HepG2 (cell line): ENCODE measurements around the gene INTS6L. TPM values are rescaled to one million over a fixed set of nuclear protein-coding genes. Genes with fewer than 3 reads are reported as not detected.

Experiments used
- ATAC-seq: fragments of 200-7000 bp; cut with Tn5 transposase; 3 replicates; pipeline ENCODE4 v1.9.1; 2020; ENCODE audit warnings: mild to moderate bottlenecking, moderate library complexity
- BruUV-seq: library from RNA; stranded (reverse); fragments of 400-500 nt; replicated peaks from 2 replicates; lab custom pipeline; 2021; lab: Mats Ljungman, UMichigan
- CTCF ChIA-PET: fragments of 300-600 bp; formaldehyde crosslinking; extraction: SDS; loops from one replicate; lab custom pipeline; 2021; ENCODE audit warnings: low total read pairs, inconsistent platforms, low intra/inter-chr PET ratio; lab: Yijun Ruan, JAX
- POLR2A ChIA-PET: fragments of 350-600 bp; sonication (Branson Sonifier 250); formaldehyde crosslinking; loops from one replicate; lab custom pipeline; 2020; ENCODE audit warnings: antibody characterized with exemption, inconsistent platforms; lab: Yijun Ruan, JAX
- DNase-seq: peaks from one replicate; pipeline ENCODE4 v3.0.0-alpha.2; 2015; ENCODE audit warnings: low spot score
- FAIRE-seq: peaks from 3 replicates; lab custom pipeline; 2011; peaks lifted over from hg19 to GRCh38; lab: Jason Lieb, UNC
- H2AFZ ChIP-seq: one replicate; pipeline ENCODE4 v1.6.1; 2011; ENCODE audit warnings: low read length, inconsistent platforms
- H3K27ac ChIP-seq: fragments of 300-600 bp; 3 replicates; pipeline ENCODE4 v1.8.0; 2011; ENCODE audit warnings: mixed run types, mild to moderate bottlenecking, mixed read lengths, low read length, inconsistent platforms; ENCODE audit not compliant: insufficient read depth; ENCODE audit errors: extremely low read length
- H3K27me3 ChIP-seq, 2 experiments: fragments of 200-600 bp in 1 of 2; 2 replicates in 1 of 2; 3 replicates in 1 of 2; pipeline versions ENCODE4 v1.6.0 to v1.8.0; 2011; ENCODE audit warnings: low read length in 2 of 2, mild to moderate bottlenecking in 2 of 2, moderate library complexity in 2 of 2, inconsistent platforms in 1 of 2; ENCODE audit not compliant: insufficient read depth in 2 of 2, control insufficient read depth in 1 of 2
- H3K36me3 ChIP-seq, 2 experiments: fragments of 200-600 bp in 1 of 2; replicated peaks in 1 of 2; 2 replicates in 1 of 2; 3 replicates in 1 of 2; pipeline versions ENCODE4 v1.5.1 to v1.8.0; 2011; ENCODE audit warnings: low read length in 2 of 2, inconsistent platforms in 1 of 2; ENCODE audit not compliant: insufficient read depth in 2 of 2, control insufficient read depth in 1 of 2
- H3K4me1 ChIP-seq: 2 replicates; pipeline ENCODE4 v1.5.1; 2012; ENCODE audit warnings: low read length, inconsistent platforms; ENCODE audit not compliant: insufficient read depth
- H3K4me2 ChIP-seq: 2 replicates; pipeline ENCODE4 v1.6.0; 2011; ENCODE audit warnings: low read depth, low read length, inconsistent platforms
- H3K4me3 ChIP-seq, 3 experiments: fragments of 200-600 bp in 1 of 3; sonication (generic), shearing (Covaris generic) in 1 of 3; replicated peaks in 1 of 3; 2 replicates each; pipeline ENCODE4 v1.5.1; 2011 to 2016; ENCODE audit warnings: low read length in 3 of 3, inconsistent platforms in 2 of 3, low read depth in 2 of 3, mild to moderate bottlenecking in 2 of 3, control low read depth in 1 of 3, mixed read lengths in 1 of 3; ENCODE audit not compliant: insufficient read depth in 1 of 3
- H3K79me2 ChIP-seq: one replicate; pipeline ENCODE4 v1.6.1; 2011; ENCODE audit warnings: low read length, inconsistent platforms; ENCODE audit not compliant: insufficient read depth
- H3K9ac ChIP-seq: 2 replicates; pipeline ENCODE4 v1.6.0; 2011; ENCODE audit warnings: mild to moderate bottlenecking, low read depth, low read length, inconsistent platforms; ENCODE audit not compliant: insufficient read depth
- H3K9me3 ChIP-seq: 2 replicates; pipeline ENCODE4 v1.5.1; 2012; ENCODE audit warnings: mild to moderate bottlenecking, low read length
- H4K20me1 ChIP-seq: 2 replicates; pipeline ENCODE4 v1.6.0; 2011; ENCODE audit warnings: inconsistent platforms, mild to moderate bottlenecking, low read length, moderate library complexity; ENCODE audit not compliant: insufficient read depth
- CEBPB ChIP-seq: IDR thresholded peaks from 2 replicates; pipeline ENCODE4 v1.6.1; 2011; ENCODE audit warnings: low read depth, low read length, improper control_type of control experiment, borderline replicate concordance
- CERS6 ChIP-seq: sonication (generic); formaldehyde crosslinking; IDR thresholded peaks from 2 replicates; pipeline ENCODE4 v1.5.0; 2020; ENCODE audit warnings: missing genetic modification reagents
- DBP ChIP-seq: sonication (generic); formaldehyde crosslinking; IDR thresholded peaks from 2 replicates; pipeline ENCODE4 v1.4.0; 2020; ENCODE audit warnings: missing genetic modification reagents; ENCODE audit errors: not compliant biosample characterization
- FOXA1 ChIP-seq, 2 experiments: fragments of 450-650 bp in 1 of 2; sonication (generic) in 1 of 2; formaldehyde crosslinking in 1 of 2; IDR thresholded peaks; 2 replicates each; pipeline versions ENCODE4 v1.4.0 to v1.6.1; 2016 to 2020; ENCODE audit warnings: missing genetic modification reagents in 1 of 2
- GMEB1 ChIP-seq: sonication (generic); formaldehyde crosslinking; IDR thresholded peaks from 2 replicates; pipeline ENCODE4 v1.5.1; 2020; ENCODE audit warnings: missing genetic modification reagents, mild to moderate bottlenecking, borderline replicate concordance
- ISX ChIP-seq: sonication (generic); formaldehyde crosslinking; conservative IDR thresholded peaks from 2 replicates; pipeline ENCODE4 v1.5.0; 2020; ENCODE audit warnings: missing genetic modification reagents
- MEF2D ChIP-seq: sonication (generic); formaldehyde crosslinking; IDR thresholded peaks from 2 replicates; pipeline ENCODE4 v1.5.1; 2020; ENCODE audit warnings: mild to moderate bottlenecking, missing genetic modification reagents
- MYPOP ChIP-seq: sonication (generic); formaldehyde crosslinking; IDR thresholded peaks from 2 replicates; pipeline ENCODE4 v1.8.1; 2023; ENCODE audit warnings: mild to moderate bottlenecking, moderate library complexity, missing genetic modification reagents
- SRF ChIP-seq: IDR thresholded peaks from 2 replicates; pipeline ENCODE4 v1.6.1; 2011; ENCODE audit warnings: mild to moderate bottlenecking, low read depth, low read length, moderate library complexity
- ZBTB43 ChIP-seq: sonication (generic); formaldehyde crosslinking; conservative IDR thresholded peaks from 2 replicates; pipeline ENCODE4 v1.4.0; 2020; ENCODE audit warnings: missing genetic modification reagents
- ZIK1 ChIP-seq: sonication (generic); formaldehyde crosslinking; IDR thresholded peaks from 2 replicates; pipeline ENCODE4 v1.5.0; 2020; ENCODE audit warnings: mild to moderate bottlenecking, low read depth, missing genetic modification reagents, borderline replicate concordance
- ZNF33A ChIP-seq: sonication (generic); formaldehyde crosslinking; IDR thresholded peaks from 2 replicates; pipeline ENCODE4 v1.5.1; 2020; ENCODE audit warnings: missing genetic modification reagents, mild to moderate bottlenecking, moderate library complexity, borderline replicate concordance
- ZNF468 ChIP-seq: sonication (generic); formaldehyde crosslinking; IDR thresholded peaks from 2 replicates; pipeline ENCODE4 v1.8.0; 2022; ENCODE audit warnings: mild to moderate bottlenecking, moderate library complexity, missing genetic modification reagents
- ZNF501 ChIP-seq: sonication (generic); formaldehyde crosslinking; IDR thresholded peaks from 2 replicates; pipeline ENCODE4 v1.5.1; 2020; ENCODE audit warnings: mild to moderate bottlenecking, moderate library complexity, missing genetic modification reagents
- ZNF629 ChIP-seq: sonication (generic); formaldehyde crosslinking; conservative IDR thresholded peaks from 2 replicates; pipeline ENCODE4 v1.5.0; 2020; ENCODE audit warnings: missing genetic modification reagents
- ZNF788 ChIP-seq: sonication (generic); formaldehyde crosslinking; IDR thresholded peaks from 2 replicates; pipeline ENCODE4 v1.5.0; 2020; ENCODE audit warnings: mild to moderate bottlenecking, missing genetic modification reagents, borderline replicate concordance
- WGBS: methylation state at CpG from one replicate; pipeline ENCODE4 v1.1.6; 2017; ENCODE audit warnings: low lambda C conversion rate; 5-methylcytosine and 5-hydroxymethylcytosine counted together
- in situ Hi-C: cut with HindIII; loops from 2 replicates; pipeline ENCODE4 v1.10.0; 2017; ENCODE audit warnings: low pct_unique_long_range_greater_than_20kb; ENCODE audit not compliant: extremely low pct_ligation_motif_present
- intact Hi-C: fragments of 100-400 bp; cut with micrococcal nuclease; formaldehyde crosslinking; loops from one replicate; pipeline ENCODE4 v1.10.0; 2022; ENCODE audit not compliant: unreplicated experiment
- polyA plus RNA-seq, 8 experiments: library from polyadenylated mRNA; depleted of rRNA in 3 of 8; stranded (reverse) in 7 of 8; unstranded in 1 of 8; fragments of >200 nt; fragmentation: Illumina TruSeq in 4 of 8; extraction: Trizol in 4 of 8; gene quantifications; 2 replicates each; pipeline versions ENCODE4 v1.2.1 to v1.2.3, GENCODE V29; 2011 to 2016; ENCODE audit warnings: low read depth in 4 of 8, missing spikeins in 1 of 8, mixed read lengths in 1 of 8; ENCODE audit not compliant: insufficient read depth in 1 of 8
- total RNA-seq, 5 experiments: library from RNA; depleted of rRNA; stranded (reverse); fragments of >200 nt; fragmentation: Illumina TruSeq; extraction: Trizol; gene quantifications; 2 replicates each; pipeline ENCODE4 v1.2.3, GENCODE V29; 2016; ENCODE audit warnings: low read depth in 1 of 5

Gene INTS6L
- total and polyA plus RNA-seq, 2 of the 13 experiments (the other 11 are each of a cell fraction or from before 2014, with no cell fraction given), result not detected

- DNase-seq, result no peak
- H3K4me2 ChIP-seq, result no peak overlapping the region
- H3K4me3 ChIP-seq, result no peak overlapping the region
- CTCF ChIA-PET, result no interaction called here
- H3K9ac ChIP-seq, result no peak overlapping the region
- no peak for FAIRE-seq
- H3K27me3 ChIP-seq, result 0 out of 5 replicates have a peak, but pooled peaks cover 0 to 2% of the 10 kb centered on the region in 2 experiments
- H3K79me2 ChIP-seq, result no peaks in the 10 kb centered on the region
- in situ Hi-C loops (no loop called here), intact Hi-C loops (no loop called here)
- POLR2A ChIA-PET, result no interaction called here
- 2% methylated on average over 4 of the region's 4 CpGs for WGBS
- H4K20me1 ChIP-seq, result no peaks in the 10 kb centered on the region
- H3K36me3 ChIP-seq, result no peaks in the 10 kb centered on the region
- TF ChIP-seq ZIK1 (CRISPR knock-in tag) (no peak), ZNF788 (CRISPR knock-in tag) (no peak), MEF2D (no peak), ZNF33A (CRISPR knock-in tag) (no peak), ISX (CRISPR knock-in tag) (no peak), FOXA1 (IDR thresholded peaks at IDR 0.05) (no peak), FOXA1 (CRISPR knock-in tag; IDR thresholded peaks at IDR 0.05) (no peak), CERS6 (no peak), ZNF501 (no peak), ZBTB43 (CRISPR knock-in tag) (no peak), ZNF629 (no peak), GMEB1 (CRISPR knock-in tag) (no peak), CEBPB (no peak), ZNF468 (CRISPR knock-in tag) (no peak), MYPOP (CRISPR knock-in tag) (no peak), SRF (no peak), DBP (no peak)
- no peaks in the 10 kb centered on the region for H3K9me3 ChIP-seq
- H3K27ac ChIP-seq, result no peak overlapping the region
- BruUV-seq, result no TSS peak
- no peaks in the 10 kb centered on the region for H3K4me1 ChIP-seq
- ATAC-seq, result no peak
- H2AFZ ChIP-seq, result no peak overlapping the region
Measured at GRCh38 chrX:135547767-135548166, 27.3 kb downstream of the INTS6L start.
